WERI-Rb-1 (cell line): ENCODE results near the gene FDX1.

Experiments
- DNase-seq: peaks from one replicate; pipeline ENCODE4 v3.0.0-alpha.2; 2020
- H3K27ac ChIP-seq: fragments of 250-450 bp; sonication (Bioruptor Pico); 2 replicates; pipeline ENCODE4 v1.5.1; 2020; ENCODE audit warnings: mild to moderate bottlenecking, moderate library complexity
- H3K27me3 ChIP-seq: fragments of 250-450 bp; sonication (Bioruptor Pico); 2 replicates; pipeline ENCODE4 v1.5.1; 2021; ENCODE audit warnings: mild to moderate bottlenecking, low read depth, moderate library complexity; ENCODE audit not compliant: insufficient read depth, severe bottlenecking
- H3K36me3 ChIP-seq: fragments of 250-450 bp; sonication (Bioruptor Pico); 2 replicates; pipeline ENCODE4 v1.5.1; 2020; ENCODE audit warnings: mild to moderate bottlenecking, moderate library complexity
- H3K4me3 ChIP-seq: 2 replicates; pipeline ENCODE4 v1.5.1; 2011; ENCODE audit warnings: low read depth, mild to moderate bottlenecking, control low read depth, low read length
- H3K9me3 ChIP-seq: fragments of 250-450 bp; sonication (Bioruptor Pico); 2 replicates; pipeline ENCODE4 v1.5.1; 2021; ENCODE audit warnings: mild to moderate bottlenecking, moderate library complexity; ENCODE audit not compliant: severe bottlenecking
- TF ChIP-seq, protein P1 (sequence below): IDR thresholded peaks from 2 replicates; pipeline ENCODE4 v1.5.1; 2011; ENCODE audit warnings: low read depth, mild to moderate bottlenecking, control low read depth, inconsistent platforms, low read length

Gene FDX1

DNA sequence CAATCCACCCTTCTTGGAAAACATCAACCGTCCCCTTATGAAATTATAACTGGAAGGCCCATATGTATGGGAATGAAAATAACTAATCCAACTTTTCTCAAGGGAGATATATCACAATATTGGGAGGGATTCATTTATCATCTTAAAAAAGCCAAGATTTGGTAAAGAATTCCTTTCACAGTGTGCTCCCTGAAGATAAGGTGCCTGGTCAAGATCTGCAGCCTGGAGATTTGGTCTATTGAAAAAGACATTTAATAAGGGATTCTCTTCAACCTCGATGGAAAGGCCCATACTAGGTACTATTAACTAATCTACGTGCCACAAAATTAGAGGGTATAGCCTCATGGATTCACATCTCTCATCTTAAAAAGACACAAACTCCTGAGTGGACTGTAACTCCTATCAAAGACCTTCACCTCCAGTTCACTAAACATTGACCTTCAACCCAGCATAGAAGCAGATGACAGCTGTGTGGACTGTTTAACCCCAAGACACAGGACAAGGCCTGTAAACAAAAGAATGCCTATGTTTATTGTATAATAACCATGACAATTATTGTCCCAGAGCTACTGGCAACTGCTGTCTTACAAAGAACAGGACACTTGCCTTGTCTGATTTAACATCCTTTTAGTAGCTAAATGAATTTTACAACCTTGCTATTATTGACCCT is 4.8 kb upstream of the FDX1 start:
- TF ChIP-seq, protein P1, sequence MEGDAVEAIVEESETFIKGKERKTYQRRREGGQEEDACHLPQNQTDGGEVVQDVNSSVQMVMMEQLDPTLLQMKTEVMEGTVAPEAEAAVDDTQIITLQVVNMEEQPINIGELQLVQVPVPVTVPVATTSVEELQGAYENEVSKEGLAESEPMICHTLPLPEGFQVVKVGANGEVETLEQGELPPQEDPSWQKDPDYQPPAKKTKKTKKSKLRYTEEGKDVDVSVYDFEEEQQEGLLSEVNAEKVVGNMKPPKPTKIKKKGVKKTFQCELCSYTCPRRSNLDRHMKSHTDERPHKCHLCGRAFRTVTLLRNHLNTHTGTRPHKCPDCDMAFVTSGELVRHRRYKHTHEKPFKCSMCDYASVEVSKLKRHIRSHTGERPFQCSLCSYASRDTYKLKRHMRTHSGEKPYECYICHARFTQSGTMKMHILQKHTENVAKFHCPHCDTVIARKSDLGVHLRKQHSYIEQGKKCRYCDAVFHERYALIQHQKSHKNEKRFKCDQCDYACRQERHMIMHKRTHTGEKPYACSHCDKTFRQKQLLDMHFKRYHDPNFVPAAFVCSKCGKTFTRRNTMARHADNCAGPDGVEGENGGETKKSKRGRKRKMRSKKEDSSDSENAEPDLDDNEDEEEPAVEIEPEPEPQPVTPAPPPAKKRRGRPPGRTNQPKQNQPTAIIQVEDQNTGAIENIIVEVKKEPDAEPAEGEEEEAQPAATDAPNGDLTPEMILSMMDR = no peak
- Histone ChIP-seq H3K9me3 (peaks cover 11% of the 10 kb centered on the region), H3K27ac (no peak overlapping the region), H3K27me3 (no peaks in the 10 kb centered on the region), H3K36me3 (no peaks in the 10 kb centered on the region), H3K4me3 (no peak overlapping the region)
- DNase-seq = no peak

GRCh38 chr11:110425751-110426545 is 3.8 kb upstream of the FDX1 start:
- DNase-seq = no peak

DNA sequence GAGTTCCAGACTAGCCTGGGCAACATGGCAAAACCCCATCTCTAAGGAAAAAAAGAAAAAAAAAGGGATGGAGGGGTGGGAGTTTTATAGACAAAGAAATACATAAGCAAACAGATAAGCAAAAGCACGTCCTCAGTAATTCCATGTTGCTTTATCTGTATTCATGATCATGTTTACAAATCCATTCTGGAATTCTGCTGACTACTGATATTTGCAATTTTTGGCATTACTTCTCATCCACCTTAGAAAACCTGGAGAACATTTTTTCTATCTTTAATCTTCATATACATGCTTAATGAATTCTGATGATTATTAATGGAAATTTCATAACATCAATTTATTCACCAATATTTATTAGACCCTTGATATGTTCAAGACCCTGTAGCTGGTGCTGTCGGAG is 1.7 kb upstream of the FDX1 start:
- no peak for DNase-seq
- Histone ChIP-seq H3K27me3 (no peaks in the 10 kb centered on the region), H3K4me3 (no peak overlapping the region), H3K9me3 (no peaks in the 10 kb centered on the region), H3K27ac (no peak overlapping the region), H3K36me3 (no peaks in the 10 kb centered on the region)
- TF ChIP-seq, protein P1 = no peak

More at GRCh38 chr11:110425751-110426545, 3.8 kb upstream of the FDX1 start:
- TF ChIP-seq, protein P1 = no peak
- no peak overlapping the region for H3K27ac ChIP-seq
- H3K27me3 ChIP-seq = no peaks in the 10 kb centered on the region
- H3K4me3 ChIP-seq = no peak overlapping the region
- no peaks in the 10 kb centered on the region for H3K36me3 ChIP-seq
- peaks cover 7% of the 10 kb centered on the region for H3K9me3 ChIP-seq

DNA sequence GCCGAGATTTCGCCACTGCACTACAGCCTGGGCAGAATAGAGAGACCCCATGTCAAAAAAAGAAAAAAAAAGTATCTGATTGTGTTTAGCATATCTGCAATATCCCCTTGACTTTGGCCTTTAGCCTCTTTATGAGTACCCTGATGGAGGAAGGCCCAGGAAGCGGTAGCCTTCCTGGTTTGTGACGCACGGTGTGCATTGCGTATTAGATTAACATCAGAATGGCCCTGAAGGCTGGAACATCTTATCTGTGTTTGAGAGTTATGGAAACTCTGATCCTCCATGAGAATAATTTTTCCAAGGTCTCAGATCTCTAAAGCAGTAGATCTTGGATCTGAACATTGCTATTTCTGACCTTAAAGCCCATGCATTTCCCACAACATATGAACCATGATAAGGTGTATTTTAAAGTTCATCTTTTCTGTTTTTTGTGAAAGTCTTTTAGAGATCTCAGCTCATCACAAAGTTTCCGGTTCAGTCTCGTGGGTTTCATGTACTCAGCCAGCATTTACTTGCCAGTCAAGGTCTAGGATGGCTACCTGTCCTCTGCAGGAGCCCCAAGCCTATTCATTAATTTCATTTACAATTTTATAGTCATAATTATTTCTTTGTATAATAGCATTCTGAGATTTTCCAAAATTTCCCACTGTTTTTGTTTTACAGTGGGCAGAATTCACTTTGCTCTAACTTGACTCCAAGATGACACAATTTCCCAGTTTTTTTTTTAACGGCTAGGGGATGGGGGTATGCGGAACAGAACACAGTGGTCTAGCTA is 605 bp upstream of the FDX1 start:
- TF ChIP-seq, protein P1 = no peak
- no peaks in the 10 kb centered on the region for H3K36me3 ChIP-seq
- peak overlapping the region; percentile 81 for H3K27ac ChIP-seq
- H3K27me3 ChIP-seq = no peaks in the 10 kb centered on the region
- H3K4me3 ChIP-seq = peak overlapping the region; percentile 81
- H3K9me3 ChIP-seq = no peaks in the 10 kb centered on the region
- no peak for DNase-seq

GRCh38 chr11:110430267-110431050 is 711 bp downstream of the FDX1 start:
- Histone ChIP-seq H3K27ac (peak overlapping the region; percentile 81), H3K9me3 (no peaks in the 10 kb centered on the region), H3K4me3 (peak overlapping the region; percentile 81), H3K27me3 (no peaks in the 10 kb centered on the region), H3K36me3 (no peaks in the 10 kb centered on the region)
- TF ChIP-seq, protein P1 = no peak
- DNase-seq = no peak
